PC-9 (cell line): ENCODE results near the gene CAMSAP3.

ENCODE experiments used
- CTCF ChIP-seq: fragments of 200-600 bp; sonication (generic); conservative IDR thresholded peaks from 2 replicates; pipeline ENCODE4 v1.6.1; 2017; ENCODE audit warnings: mixed run types, antibody characterized with exemption, mild to moderate bottlenecking, moderate library complexity
- EZH2 ChIP-seq: fragments of 200-600 bp; sonication (generic); IDR thresholded peaks from 2 replicates; pipeline ENCODE4 v1.8.0; 2017; ENCODE audit warnings: antibody characterized with exemption, low read depth

- no peak for TF ChIP-seq CTCF
- no peak for TF ChIP-seq EZH2
These were observed 33.8 kb downstream of the CAMSAP3 start, which contains the start of the genes PET100 and XAB2 for GRCh38 chr19:7629347-7630054.
